Uterus (tissue), 2 donors: Measurements from ENCODE around the gene TMEM175.

ENCODE experiments used
- POLR2A ChIP-seq, 2 donors: fragments of 450-650 bp; IDR thresholded peaks; one replicate each; pipeline ENCODE4 v1.6.1; 2016; ENCODE audit warnings: antibody characterized with exemption in 2 of 2, mild to moderate bottlenecking in 1 of 2, moderate library complexity in 1 of 2
- TF ChIP-seq, protein P1 (sequence below), 4 experiments: fragments of 200-600 bp in 2 of 4; fragments of 450-650 bp in 2 of 4; sonication (generic) in 2 of 4; IDR thresholded peaks; one replicate each; pipeline ENCODE4 v1.5.1; 2016 to 2019; ENCODE audit warnings: antibody characterized with exemption in 4 of 4, mild to moderate bottlenecking in 2 of 4, moderate library complexity in 1 of 4

DNA sequence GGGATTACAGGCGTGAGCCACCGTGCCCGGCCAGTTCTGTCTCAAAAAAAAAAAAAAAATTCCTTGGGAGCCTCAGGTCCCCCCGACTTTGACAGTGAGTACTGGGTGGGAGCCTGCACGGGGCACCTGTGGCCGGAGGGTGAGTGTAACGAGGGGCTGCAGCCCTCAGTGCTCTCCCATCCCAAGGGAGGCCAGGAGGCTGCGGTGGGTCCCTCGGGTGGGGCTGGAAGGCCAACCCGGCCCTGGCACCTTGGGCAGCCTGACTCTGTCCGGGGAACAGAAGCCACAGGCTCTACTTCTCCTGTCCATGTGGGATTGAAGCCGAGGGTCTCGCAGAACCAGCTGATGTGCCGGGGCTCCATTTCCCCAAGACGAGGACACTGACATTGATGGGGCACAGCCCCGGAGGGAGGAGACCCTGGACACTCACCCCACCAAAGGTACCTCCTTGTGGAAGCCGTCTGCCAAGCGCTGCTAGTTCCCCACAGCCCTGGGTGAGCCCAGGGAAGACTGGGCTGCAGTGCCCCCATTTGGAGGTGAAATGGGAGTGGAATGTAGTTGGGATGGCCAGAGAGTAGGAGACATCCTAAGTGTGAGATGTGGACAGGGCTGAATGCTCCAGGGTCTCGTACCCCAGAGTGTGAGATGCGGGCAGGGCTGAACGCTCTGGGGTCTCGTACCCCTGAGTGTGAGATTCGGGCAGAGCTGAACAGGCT, 63.2 kb downstream of the TMEM175 start:
- TF ChIP-seq, protein P1, sequence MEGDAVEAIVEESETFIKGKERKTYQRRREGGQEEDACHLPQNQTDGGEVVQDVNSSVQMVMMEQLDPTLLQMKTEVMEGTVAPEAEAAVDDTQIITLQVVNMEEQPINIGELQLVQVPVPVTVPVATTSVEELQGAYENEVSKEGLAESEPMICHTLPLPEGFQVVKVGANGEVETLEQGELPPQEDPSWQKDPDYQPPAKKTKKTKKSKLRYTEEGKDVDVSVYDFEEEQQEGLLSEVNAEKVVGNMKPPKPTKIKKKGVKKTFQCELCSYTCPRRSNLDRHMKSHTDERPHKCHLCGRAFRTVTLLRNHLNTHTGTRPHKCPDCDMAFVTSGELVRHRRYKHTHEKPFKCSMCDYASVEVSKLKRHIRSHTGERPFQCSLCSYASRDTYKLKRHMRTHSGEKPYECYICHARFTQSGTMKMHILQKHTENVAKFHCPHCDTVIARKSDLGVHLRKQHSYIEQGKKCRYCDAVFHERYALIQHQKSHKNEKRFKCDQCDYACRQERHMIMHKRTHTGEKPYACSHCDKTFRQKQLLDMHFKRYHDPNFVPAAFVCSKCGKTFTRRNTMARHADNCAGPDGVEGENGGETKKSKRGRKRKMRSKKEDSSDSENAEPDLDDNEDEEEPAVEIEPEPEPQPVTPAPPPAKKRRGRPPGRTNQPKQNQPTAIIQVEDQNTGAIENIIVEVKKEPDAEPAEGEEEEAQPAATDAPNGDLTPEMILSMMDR (IDR thresholded peaks at IDR 0.05), result no peak
- no peak for TF ChIP-seq POLR2A (IDR thresholded peaks at IDR 0.05)
